DMS79 treated with DMSO at 0.1 percent for 48 hours (cell line): ENCODE results near the gene PHACTR2.

Experiments used
- DNase-seq: peaks from one replicate; lab custom pipeline; 2025; lab: John Stamatoyannopoulos, UW

Gene PHACTR2

DNA sequence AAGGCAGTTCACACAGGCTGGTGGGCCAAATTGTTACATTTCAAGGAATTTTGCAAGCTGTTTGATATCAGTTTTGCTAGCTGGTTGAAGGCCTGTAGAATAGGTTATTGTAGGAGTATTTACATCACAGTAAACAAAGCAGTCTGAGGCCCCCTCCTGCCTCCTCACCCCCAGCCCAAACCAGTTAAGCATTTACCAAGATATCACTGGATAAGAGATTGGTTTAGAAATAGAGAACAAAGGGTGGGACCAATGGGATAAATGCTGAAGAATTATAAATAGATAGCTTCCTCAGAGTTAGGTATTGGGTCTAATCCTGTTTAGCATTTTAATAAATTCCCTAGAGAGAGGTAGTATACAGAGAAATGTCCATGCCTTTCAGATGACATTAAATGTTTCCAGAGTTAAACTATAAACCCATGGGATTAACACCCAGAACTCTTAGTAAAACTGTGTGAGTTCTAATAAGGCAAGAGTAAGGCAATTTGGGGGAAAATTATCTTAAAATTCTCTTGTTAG, 2.3 kb upstream of the PHACTR2 start:
- no peak for DNase-seq

DNA sequence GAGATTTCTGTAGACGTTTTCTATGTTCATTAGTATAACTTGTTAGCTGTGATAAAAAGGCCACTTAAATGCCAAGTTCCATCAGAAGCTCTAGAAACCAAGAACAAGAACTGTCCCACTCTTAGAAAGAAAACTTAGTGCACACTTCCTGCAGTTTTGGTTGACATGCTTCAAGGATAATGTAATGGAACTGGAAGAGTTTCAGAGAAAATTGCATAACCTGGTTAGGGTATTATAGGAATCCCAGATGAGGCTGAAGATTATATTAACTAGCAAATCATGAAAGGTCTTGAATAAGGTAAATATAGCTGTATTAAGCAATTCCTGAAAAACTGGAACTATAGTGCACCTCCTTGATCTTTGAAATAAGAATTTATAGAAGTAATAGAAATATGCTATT, 1.8 kb upstream of the PHACTR2 start:
- DNase-seq: no peak

DNA sequence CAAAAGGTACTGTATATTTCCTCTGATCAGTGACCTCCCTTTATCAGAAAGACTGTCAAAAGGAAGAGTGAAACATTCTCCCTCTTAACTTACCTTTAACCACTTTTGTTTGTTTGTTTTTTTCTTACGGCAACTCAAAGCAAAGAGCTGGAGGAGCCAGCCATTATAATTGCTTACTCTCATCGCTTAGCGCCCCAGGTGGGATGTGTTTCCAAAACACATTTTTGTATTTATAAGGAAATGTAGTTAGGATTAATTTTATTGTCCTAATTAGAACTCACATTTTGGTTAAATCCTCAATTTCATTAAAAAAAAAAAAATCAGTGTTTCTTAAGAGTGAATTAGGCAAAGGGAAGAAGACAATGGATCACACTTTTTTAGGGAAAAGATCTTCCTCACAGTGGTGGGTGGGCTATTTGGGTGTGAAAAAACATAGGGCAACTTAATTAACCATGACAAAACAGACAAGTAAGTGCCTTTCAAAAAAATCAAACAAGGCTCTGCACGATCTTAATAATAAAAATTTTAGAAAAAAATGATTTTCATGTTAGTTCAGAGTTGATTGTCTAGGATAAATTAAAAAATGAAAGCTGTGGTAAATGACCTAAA, 1.2 kb upstream of the PHACTR2 start:
- DNase-seq: no peak

DNA sequence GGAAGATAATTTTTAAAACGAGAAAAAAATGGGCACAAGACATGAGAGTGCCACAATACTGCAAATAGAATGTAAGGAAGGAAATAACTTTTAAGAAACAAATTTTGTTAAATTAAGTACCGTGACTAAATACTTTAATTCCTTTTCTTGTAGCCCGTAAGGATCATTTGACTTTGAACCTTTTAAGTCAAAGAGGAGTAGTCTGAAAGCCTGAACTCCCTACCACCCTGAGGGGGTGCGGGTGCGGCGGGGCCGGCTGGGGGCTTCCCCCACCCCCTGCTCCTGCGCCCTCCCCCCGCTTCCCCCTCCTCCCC, 231 bp upstream of the PHACTR2 start:
- DNase-seq: no peak

DNA sequence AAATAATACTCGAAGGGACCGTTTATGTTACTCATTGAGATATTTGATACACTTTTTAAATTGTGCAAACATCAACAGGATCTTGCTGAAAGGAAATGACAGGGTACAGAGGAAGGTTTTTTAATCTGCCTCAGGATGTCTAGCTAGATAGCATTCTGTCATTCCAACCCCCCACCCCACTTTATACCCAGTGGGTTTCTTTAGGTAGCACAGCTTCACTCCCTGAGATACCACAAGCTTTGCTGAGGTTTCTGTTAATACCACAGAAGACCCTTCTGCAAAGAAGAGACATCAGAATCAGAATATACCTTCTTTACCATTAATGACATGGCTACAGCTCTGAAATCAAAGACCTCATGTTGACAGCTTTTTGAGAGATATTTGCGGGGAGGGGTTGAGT, 1.3 kb downstream of the PHACTR2 start:
- no peak for DNase-seq

DNA sequence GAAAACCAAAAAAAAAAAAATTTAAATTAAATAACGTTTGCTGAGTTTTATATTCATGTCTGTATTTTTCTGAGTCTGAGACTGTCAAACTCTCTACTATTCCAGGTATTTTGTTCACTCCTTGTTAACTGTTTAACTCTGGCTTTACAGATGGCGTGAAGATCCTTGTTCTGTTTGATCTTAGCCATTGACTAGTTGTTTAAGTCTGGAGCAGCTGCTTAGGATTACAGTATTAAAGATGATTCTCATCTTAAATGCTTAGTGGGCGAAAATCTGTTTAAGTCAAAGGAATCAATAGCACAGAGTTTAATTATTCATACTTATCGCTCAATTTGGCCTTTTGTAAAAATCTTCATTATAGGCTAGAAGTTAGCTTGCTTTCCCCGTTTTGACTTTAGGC, 2.4 kb downstream of the PHACTR2 start:
- DNase-seq: no peak

DNA sequence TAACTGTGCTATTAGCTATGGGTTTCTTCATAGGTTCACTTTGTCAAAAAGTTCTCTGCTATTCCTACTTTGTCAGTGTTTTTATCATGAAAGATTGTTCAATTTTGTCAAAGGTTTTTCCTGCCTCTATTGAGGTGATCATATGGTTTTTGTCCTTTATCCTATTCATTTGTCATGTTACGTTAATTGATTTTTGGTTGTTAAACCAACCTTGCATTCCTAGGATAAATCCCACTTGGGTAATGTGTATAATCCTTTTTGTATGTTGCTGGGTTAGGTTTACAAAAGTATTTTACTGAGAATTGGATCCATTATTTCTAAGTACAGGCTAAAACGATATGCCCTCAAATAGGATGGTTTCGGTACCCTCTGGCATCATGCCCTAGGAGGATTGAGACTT, 5.0 kb downstream of the PHACTR2 start:
- DNase-seq: no peak

DNA sequence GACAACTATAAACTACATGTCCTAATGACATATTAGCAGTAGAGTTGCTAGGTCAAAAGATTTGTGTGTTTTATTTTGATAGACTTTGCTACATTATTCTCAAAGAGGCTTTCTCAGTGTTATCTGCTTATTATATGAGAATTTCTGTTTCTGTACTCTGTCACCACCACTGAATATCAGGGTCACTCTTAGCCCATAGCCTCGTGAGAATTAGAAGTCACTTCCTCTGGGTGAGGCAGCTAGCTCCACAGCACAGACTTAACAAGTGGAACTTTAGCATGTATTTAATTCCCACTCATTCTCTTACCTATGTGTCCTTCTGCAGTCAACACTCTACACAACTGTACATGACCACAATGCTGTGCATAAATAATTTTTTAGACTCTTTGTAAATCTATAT, 6.7 kb downstream of the PHACTR2 start:
- no peak for DNase-seq

DNA sequence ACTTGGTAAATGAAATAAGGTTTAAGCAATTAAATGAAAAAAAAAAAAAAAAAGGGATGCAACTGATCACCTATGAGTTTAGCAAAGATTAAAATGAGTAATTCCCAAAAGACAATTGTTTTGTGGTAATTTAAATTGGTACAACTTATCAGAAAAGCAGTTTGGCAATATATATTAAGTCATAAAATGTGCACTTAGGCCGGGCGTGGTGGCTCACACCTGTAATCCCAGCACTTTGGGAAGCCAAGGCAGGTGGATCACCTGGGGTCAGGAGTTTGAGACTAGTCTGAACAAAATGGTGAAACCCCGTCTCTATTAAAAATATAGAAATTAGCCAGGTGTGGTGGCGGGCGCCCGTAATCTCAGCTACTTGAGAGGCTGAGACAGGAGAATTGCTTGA, 7.9 kb downstream of the PHACTR2 start:
- no peak for DNase-seq

DNA sequence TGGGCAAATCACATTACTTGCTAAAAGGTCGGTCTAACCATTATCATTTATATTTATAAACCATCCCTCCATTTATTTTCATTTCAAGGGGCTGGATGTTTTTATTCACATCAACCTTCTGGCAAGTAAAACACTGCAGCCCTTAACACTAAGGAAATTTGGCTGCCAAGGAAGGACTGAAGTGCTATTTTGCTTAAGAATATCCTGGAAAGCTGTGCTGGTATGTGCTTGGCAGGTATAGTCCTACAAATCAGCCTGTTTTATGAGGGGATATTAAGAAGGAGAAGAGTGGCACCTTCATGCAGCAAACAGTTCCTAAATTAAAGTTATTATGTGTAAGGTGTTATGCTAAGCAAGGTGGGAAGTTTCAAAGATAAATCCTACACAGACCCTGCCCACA, 9.8 kb downstream of the PHACTR2 start:
- DNase-seq: no peak

DNA sequence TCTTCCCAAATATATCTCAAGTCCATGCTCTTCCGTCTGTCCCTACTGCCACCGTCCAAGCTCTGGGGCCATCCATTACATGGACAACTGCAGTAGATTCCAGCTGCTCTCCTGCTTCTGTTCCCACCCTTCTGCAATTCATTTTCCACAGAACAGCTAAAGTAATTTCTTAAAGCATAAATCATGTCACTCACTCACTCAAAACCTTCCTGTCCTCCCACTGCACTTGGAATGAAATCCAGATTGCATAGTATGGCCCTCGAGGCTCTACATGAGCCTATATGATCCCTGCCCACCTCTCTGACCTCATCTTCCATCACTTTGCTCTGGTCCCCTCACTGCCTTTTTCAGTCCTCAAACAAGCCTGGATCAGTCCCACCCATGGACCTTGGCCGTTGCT, 10.9 kb downstream of the PHACTR2 start:
- no peak for DNase-seq

DNA sequence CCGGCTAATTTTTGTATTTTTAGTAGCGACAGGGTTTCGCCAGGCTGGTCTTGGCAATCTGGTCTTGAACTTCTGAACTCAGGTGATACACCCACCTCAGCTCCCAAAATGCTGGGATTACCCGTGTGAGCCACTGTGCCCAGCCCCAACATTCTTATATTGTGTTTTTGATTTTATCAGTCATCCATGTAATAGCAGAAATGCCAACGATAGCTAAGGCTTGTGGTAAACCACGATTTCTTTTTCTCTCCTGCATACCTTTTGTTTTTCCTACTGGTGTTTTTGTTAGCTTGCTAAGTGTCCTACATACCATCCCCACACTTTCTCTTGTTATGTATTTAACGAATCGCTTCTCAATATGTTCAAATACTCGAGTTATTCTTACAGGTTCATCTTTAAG, 12.1 kb downstream of the PHACTR2 start:
- no peak for DNase-seq

DNA sequence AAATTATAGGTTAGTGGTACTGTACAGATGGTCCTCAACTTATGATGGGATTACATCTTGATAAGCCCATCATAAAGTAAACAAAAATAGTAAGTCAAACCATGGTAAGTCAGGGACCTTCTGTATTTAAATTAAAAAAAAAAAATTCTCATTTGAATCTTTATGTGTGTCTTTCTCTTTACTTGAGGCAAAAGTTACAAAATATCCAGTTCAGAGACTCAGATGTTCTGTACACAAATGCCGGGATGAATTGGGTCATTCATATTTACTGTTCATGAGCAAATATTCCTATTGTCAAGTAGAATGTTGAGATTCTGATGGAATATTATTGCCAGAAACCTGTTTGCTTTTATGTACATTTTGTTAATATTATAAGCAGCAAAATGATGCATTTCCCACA, 13.4 kb downstream of the PHACTR2 start:
- no peak for DNase-seq

DNA sequence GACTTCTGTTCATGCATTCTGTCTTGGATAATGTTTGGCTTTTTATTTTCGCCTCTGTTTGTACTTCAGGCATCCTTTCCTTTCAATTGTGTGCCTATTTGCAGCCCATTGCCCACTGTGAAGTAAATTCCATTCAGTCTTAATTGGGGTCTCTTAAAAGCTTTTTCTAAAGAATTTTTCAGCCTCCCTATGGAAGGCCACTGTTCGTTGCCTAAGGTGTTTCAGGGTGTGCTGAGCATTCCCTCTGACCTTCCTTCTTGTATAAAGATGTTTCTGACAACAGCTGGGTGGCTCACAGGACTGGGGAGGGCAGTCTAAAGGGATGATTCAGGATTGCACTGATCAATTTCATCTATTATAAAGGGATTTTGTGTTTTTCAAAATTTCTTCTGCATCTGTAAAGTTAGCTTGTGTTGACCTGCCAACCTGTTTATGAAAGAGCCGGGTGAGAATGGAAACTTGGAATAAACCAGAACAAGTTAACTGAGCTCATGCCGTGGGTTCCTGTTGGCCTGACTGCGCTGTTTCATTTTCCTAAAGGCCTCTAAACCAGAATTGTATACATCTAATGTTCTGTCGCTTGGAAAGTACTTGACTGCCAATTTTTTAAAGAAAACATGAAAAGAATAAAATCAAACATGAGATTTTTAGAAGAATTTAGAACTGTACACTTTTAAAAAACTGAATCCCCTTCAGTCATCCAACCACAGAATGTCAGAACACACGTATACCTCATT, 14.3 kb downstream of the PHACTR2 start:
- no peak for DNase-seq

DNA sequence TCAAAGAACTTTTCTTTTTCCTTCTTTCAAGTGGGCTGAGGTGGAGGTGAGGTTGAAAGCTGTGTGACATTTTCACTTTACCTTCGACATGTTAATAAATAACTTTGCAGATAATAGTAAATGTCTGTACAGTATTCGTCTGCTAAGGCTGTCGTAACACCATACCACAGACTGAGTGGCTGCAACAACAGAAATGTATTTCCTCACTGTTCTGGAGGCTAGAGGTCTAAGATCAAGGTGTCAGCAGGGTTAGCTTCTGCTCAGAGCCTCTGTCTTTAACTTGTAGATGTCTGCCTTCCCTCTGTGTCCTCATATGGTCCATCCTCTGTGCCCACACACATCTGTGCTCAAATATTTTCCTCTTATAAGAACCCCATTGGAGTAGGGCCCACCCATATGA, 14.9 kb downstream of the PHACTR2 start:
- no peak for DNase-seq

DNA sequence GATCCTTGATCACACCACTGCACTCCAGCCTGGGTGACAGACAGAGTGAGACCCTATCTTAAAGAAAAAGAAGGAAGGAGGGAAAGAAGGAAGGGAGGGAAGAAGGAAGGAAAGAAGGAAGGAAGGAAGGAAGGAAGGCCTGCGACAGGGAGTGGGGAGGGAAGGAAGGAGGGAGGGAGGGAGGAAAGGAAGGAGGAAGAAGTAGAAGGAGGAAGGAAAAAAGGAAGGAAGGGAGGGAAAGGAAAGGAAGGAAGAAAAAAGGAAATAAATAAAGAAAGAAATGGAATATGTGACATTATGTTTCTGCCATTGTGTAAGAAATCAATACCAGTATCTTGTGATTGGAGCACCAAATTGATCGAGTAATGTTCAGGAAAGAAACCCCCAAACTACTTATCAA, 16.2 kb downstream of the PHACTR2 start:
- DNase-seq: no peak

DNA sequence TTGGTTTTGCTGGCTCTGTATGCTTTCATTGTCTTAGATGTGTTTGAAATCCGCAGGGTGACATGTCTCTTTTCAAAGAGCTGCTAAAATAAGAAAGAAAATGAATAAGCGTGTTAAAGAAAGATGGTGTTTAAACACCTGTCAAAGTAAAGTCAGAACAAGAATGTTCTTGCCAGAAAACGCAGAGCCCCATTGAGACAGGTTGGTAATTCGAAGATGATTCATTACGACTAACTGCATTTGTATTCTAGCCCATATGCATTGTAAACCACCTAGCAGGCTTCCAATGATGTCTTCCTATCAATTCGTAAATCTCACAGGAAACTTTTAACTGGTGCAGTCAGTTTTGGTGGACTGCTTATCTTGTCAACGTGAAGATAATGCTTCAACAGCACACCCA, 16.8 kb downstream of the PHACTR2 start:
- no peak for DNase-seq

DNA sequence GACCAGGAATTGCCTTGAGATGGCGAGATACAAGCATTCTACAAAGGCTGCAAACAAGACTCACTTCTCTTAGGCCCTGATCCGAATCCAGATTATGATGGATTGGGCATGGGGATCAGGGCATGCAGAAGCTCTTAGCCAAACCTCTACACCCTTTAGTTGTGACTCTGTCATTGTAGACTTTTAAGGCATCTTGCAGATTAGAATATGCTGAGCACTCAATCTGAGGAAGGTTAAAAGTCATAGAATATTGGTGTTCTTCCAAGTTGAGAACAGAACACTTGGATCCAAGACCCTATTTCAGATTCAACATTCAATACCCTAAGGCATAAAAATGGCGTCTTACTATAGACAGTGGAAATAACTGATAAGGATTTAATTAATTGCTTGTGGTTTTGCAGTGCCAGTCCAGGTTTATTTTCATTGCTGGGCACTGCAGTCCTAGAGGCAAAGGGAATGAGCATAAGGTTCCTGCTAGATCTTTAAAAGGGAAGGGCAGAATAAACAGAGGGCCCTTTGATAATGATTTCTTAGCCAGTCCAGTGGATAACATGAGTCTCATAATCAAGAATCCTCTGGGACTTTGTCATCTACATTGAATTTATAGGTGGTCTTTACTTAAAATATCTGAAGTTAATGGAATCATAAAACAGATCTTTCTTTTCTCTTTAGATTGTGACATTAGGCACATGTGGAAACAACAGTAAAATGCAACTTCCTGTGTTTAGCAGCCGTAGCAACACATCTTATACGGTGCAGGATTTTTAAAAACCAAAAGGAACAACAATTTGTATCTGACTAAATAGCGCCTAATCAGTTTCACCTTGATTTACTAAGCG, 17.6 kb downstream of the PHACTR2 start:
- DNase-seq: no peak

DNA sequence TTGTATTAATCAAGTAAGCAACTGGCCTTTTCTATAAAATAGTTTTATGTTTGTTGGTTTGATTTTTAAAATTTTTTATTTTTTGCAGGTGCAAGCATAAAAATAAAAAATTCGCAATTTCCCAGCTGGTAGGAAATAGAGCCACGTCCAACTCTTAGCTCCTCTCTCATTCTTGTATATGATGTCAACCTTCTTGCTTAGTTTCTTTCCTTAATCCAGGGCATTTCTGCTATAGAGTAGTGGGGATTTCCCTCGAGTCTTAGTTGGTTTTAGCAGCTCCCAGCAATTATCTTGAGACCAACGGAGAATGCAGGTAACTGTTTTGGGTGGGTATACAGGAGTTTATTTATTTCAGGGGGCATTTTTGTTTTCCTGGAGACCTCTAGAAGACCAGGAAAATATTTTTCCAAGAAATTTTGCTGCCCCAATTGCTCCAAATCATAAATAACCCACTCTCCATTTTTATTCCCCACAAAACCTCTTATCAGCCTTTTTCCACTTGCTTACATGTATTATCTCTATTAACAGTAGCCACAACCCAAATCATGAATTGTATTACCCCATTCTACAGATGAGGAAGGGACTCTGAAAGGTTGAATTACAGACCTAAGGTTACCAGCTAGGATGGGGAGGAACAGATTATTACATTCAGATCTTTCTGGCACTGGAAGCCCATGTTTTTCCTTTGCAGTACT, 18.4 kb downstream of the PHACTR2 start:
- no peak for DNase-seq

DNA sequence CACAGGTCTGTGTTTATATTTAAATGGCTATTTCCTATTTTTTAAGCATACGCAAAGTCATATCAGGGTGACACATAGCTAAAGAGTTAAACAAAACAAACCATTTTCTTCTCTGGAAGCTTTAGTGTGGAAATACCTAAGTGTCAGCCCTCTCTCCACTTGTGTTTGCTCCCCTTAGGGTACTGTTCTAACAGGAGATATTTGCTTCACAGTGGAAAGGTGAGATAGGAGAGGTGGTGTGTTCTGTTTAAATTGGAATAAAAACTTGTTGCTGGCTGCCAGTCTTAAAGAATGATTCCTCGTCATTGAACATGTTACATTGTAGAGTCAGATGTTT, 18.9 kb downstream of the PHACTR2 start:
- no peak for DNase-seq

DNA sequence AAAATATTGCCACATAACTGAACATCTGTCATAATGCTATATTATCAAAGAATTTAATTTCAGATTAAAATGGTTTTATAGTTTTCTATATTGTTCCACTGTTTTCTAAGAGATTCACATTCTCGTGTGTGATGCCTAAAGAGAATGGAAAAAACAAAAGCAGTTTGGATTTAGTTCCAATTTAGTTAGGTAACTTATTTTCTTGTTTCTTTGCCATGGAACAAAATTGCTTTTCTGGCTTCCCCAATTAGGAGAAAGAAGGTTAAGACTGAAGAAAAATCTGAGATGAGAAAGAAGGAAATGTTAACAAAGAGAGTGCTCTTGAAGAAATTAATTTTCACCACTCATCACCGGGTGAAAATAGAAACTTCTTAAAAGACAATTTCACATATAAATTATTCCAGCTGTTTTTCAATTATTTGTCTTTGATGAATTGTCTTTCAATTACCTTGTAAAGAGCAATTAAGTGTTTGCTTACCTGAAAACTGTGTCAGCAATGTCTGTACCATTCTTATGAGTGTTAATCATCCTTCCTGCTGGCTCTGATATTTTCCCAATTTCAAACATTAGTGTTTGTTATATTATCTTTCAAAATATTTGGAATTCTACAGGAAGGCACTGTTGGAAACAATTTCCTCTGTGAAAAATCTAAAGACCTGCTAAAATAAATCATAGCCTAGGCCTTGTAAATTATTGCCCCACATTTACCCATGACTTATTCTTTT, 19.5 kb downstream of the PHACTR2 start:
- DNase-seq: no peak

DNA sequence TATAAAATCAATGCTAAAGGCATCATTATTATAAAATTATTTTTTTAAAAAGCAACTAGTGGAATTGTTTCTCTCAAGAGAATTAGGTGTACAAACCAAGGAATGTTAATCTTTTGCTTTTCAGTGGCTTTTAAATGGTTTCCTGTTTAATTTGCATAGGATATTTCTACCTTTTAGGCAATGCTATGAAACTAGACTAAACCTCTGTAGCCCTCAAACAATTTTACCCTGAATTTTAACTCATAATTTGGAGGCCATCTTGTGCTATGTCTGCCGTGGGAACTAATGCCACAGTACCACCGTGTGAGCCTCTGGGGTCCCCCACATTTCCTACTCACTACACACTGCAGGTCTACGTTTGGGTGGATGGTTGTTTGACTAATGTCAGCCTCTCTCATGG, 20.6 kb downstream of the PHACTR2 start:
- no peak for DNase-seq
